VCaP (cell line): ENCODE data around the gene DMXL1.
"Not testable (repeated sequence)": the region's sequence is repeated elsewhere in the genome, so short reads cannot be mapped to it uniquely, and the experiment has no call there.

ENCODE experiments used
- H3K27ac ChIP-seq: fragments of 450-650 bp; 2 replicates; pipeline ENCODE4 v1.5.1; 2017
- CTCF ChIP-seq: fragments of 450-650 bp; conservative IDR thresholded peaks from 2 replicates; pipeline ENCODE4 v1.5.1; 2017; ENCODE audit warnings: mild to moderate bottlenecking, moderate library complexity

The DMXL1 gene

GRCh38 chr5:119112151-119112550, 41.3 kb downstream of the DMXL1 start:
- no peak for TF ChIP-seq CTCF
- H3K27ac ChIP-seq = no peak overlapping the region

- H3K27ac ChIP-seq = no peak overlapping the region
- no peak for TF ChIP-seq CTCF
These were observed 46.4 kb downstream of the DMXL1 start for GRCh38 chr5:119117237-119117636.

- no peak overlapping the region for H3K27ac ChIP-seq
These were observed 47.1 kb downstream of the DMXL1 start for GRCh38 chr5:119118000-119118399.

GRCh38 chr5:119120893-119121292, 50.0 kb downstream of the DMXL1 start:
- H3K27ac ChIP-seq = no peak overlapping the region
- TF ChIP-seq CTCF = no peak

More at GRCh38 chr5:119118000-119118399, 47.1 kb downstream of the DMXL1 start:
- no peak for TF ChIP-seq CTCF

GRCh38 chr5:119122474-119122873, 51.6 kb downstream of the DMXL1 start:
- H3K27ac ChIP-seq = not testable (repeated sequence)

- no peak overlapping the region for H3K27ac ChIP-seq
- TF ChIP-seq CTCF = no peak
These were observed 52.4 kb downstream of the DMXL1 start for GRCh38 chr5:119123280-119123679.

- H3K27ac ChIP-seq = no peak overlapping the region
- TF ChIP-seq CTCF = no peak
These were observed 58.9 kb downstream of the DMXL1 start for GRCh38 chr5:119129770-119130169.

- no peak for TF ChIP-seq CTCF
- no peak overlapping the region for H3K27ac ChIP-seq
These were observed 60.8 kb downstream of the DMXL1 start for GRCh38 chr5:119131530-119132304.

- H3K27ac ChIP-seq = not testable (repeated sequence)
These were observed 64.9 kb downstream of the DMXL1 start for GRCh38 chr5:119135743-119136142.
